Mesenchymal stem cell (in vitro differentiated cells and primary cell): ENCODE results near the gene ELOVL6.

Experiments
- DNase-seq: peaks from one replicate; pipeline ENCODE4 v3.0.0-alpha.2; 2013
- H2AFZ ChIP-seq: one replicate; pipeline ENCODE4 v1.6.1; 2013; ENCODE audit warnings: low read depth, mild to moderate bottlenecking, control low read depth, inconsistent platforms, low read length, moderate library complexity
- H2AK5ac ChIP-seq: 2 replicates; pipeline ENCODE4 v1.6.1; 2013; ENCODE audit warnings: low read length, moderate library complexity, mild to moderate bottlenecking, inconsistent platforms; ENCODE audit not compliant: severe bottlenecking
- H2BK120ac ChIP-seq: one replicate; pipeline ENCODE4 v1.6.1; 2013; ENCODE audit warnings: low read depth, mild to moderate bottlenecking, inconsistent platforms, low read length, moderate library complexity
- H2BK12ac ChIP-seq, 2 experiments: one replicate each; pipeline ENCODE4 v1.6.1; 2013; ENCODE audit warnings: inconsistent platforms in 2 of 2, low read length in 2 of 2, mild to moderate bottlenecking in 2 of 2, moderate library complexity in 2 of 2, control low read depth in 1 of 2
- H2BK15ac ChIP-seq: one replicate; pipeline ENCODE4 v1.6.1; 2013; ENCODE audit warnings: mild to moderate bottlenecking, low read depth, inconsistent platforms; ENCODE audit not compliant: poor library complexity, severe bottlenecking
- H2BK5ac ChIP-seq: 2 replicates; pipeline ENCODE4 v1.6.1; 2013; ENCODE audit warnings: low read depth, mild to moderate bottlenecking, low read length, control low read depth, inconsistent platforms; ENCODE audit not compliant: poor library complexity, severe bottlenecking
- H3K14ac ChIP-seq, 2 experiments: one replicate each; pipeline ENCODE4 v1.6.1; 2013; ENCODE audit warnings: inconsistent platforms in 2 of 2, low read length in 2 of 2, control low read depth in 1 of 2, mild to moderate bottlenecking in 1 of 2, moderate library complexity in 1 of 2
- H3K18ac ChIP-seq, 2 experiments: one replicate each; pipeline ENCODE4 v1.6.1; 2013; ENCODE audit warnings: inconsistent platforms in 2 of 2, low read length in 2 of 2, control low read depth in 1 of 2, low read depth in 1 of 2, mild to moderate bottlenecking in 1 of 2
- H3K23ac ChIP-seq, 2 experiments: one replicate each; pipeline ENCODE4 v1.6.1; 2013; ENCODE audit warnings: inconsistent platforms in 2 of 2, low read length in 2 of 2, mild to moderate bottlenecking in 2 of 2, moderate library complexity in 2 of 2, control low read depth in 1 of 2
- H3K27ac ChIP-seq: 2 replicates; pipeline ENCODE4 v1.5.1; 2013; ENCODE audit warnings: mild to moderate bottlenecking, moderate library complexity, low read length, control low read depth, inconsistent platforms; ENCODE audit not compliant: poor library complexity, severe bottlenecking
- H3K27me3 ChIP-seq, 2 experiments: 2 replicates each; pipeline versions ENCODE4 v1.6.1 to v1.7.0; 2013; ENCODE audit warnings: low read length in 2 of 2, mild to moderate bottlenecking in 2 of 2, moderate library complexity in 2 of 2, control low read depth in 1 of 2, inconsistent platforms in 1 of 2; ENCODE audit not compliant: control insufficient read depth in 1 of 2, insufficient read depth in 1 of 2
- H3K36me3 ChIP-seq, 2 experiments: 2 replicates each; pipeline versions ENCODE4 v1.6.1 to v1.7.0; 2013; ENCODE audit warnings: low read length in 2 of 2, control low read depth in 1 of 2, inconsistent platforms in 1 of 2, low read depth in 1 of 2, mild to moderate bottlenecking in 1 of 2; ENCODE audit not compliant: insufficient read depth in 2 of 2, control insufficient read depth in 1 of 2
- H3K4ac ChIP-seq, 2 experiments: one replicate each; pipeline ENCODE4 v1.6.1; 2013; ENCODE audit warnings: inconsistent platforms in 2 of 2, low read length in 2 of 2, mild to moderate bottlenecking in 2 of 2, moderate library complexity in 2 of 2, control low read depth in 1 of 2, low read depth in 1 of 2
- H3K4me1 ChIP-seq: 2 replicates; pipeline ENCODE4 v1.6.1; 2013; ENCODE audit warnings: low read depth, low read length, control low read depth; ENCODE audit not compliant: control insufficient read depth, insufficient read depth
- H3K4me2 ChIP-seq: 2 replicates; pipeline ENCODE4 v1.6.1; 2013; ENCODE audit warnings: low read length, mild to moderate bottlenecking, inconsistent platforms; ENCODE audit not compliant: poor library complexity, severe bottlenecking
- H3K4me3 ChIP-seq, 2 experiments: 2 replicates each; pipeline versions ENCODE4 v1.5.1 to v1.7.0; 2013; ENCODE audit warnings: low read length in 2 of 2, mild to moderate bottlenecking in 2 of 2, control low read depth in 1 of 2, low read depth in 1 of 2; ENCODE audit not compliant: insufficient read depth in 1 of 2
- H3K79me1 ChIP-seq: replicated peaks from 2 replicates; pipeline ENCODE4 v1.6.1; 2013; ENCODE audit warnings: mild to moderate bottlenecking, control low read depth, low read length, inconsistent platforms; ENCODE audit not compliant: poor library complexity, severe bottlenecking
- H3K9ac ChIP-seq: 2 replicates; pipeline ENCODE4 v1.7.0; 2013; ENCODE audit warnings: mild to moderate bottlenecking, low read length, moderate library complexity
- H3K9me3 ChIP-seq: 2 replicates; pipeline ENCODE4 v1.7.0; 2013; ENCODE audit warnings: mild to moderate bottlenecking, low read length; ENCODE audit not compliant: control insufficient read depth
- H4K8ac ChIP-seq: one replicate; pipeline ENCODE4 v1.6.1; 2013; ENCODE audit warnings: inconsistent platforms, mild to moderate bottlenecking, low read length, moderate library complexity
- H4K91ac ChIP-seq: one replicate; pipeline ENCODE4 v1.6.1; 2013; ENCODE audit warnings: mild to moderate bottlenecking, low read length, inconsistent platforms
- WGBS: methylation state at CpG from one replicate; pipeline ENCODE4 v1.1.7; 2013; ENCODE audit warnings: mixed read lengths; 5-methylcytosine and 5-hydroxymethylcytosine counted together

The ELOVL6 gene

DNA sequence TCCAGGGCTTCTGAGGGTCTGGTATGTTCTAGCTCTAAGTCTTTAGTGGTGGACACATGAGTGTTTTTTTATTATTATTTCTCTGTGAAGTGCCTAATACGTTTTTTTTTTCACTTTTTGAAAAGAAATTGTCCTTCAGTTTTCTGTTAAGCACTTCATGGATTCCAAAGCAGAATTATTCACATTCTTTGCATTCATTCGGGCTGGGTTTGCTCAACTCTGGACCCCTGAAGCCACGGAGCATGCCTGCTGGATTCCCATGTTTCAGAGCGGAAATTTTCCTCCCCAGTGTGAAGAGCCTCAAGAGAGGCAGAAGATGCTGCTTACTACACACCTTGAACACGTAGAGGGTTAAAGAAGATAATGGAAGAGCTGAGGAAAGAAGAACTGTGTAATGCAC lies 178.3 kb downstream of the ELOVL6 start:
- no peak overlapping the region for H3K27ac ChIP-seq
- no peak overlapping the region for H3K4me2 ChIP-seq
- no peak overlapping the region for H2BK12ac ChIP-seq
- no peak for DNase-seq
- H3K79me1 ChIP-seq: no peaks in the 10 kb centered on the region
- no peak overlapping the region for H3K23ac ChIP-seq
- H2AFZ ChIP-seq: no peak overlapping the region
- H2BK5ac ChIP-seq: no peak overlapping the region
- H3K4ac ChIP-seq: no peak overlapping the region
- H3K27me3 ChIP-seq: no peaks in the 10 kb centered on the region
- no peak overlapping the region for H3K14ac ChIP-seq
- H3K4me1 ChIP-seq: peaks cover 2% of the 10 kb centered on the region
- H2BK15ac ChIP-seq: no peak overlapping the region
- no peak overlapping the region for H3K9ac ChIP-seq
- no peaks in the 10 kb centered on the region for H3K9me3 ChIP-seq
- no peak overlapping the region for H2BK120ac ChIP-seq
- no peak overlapping the region for H2AK5ac ChIP-seq
- H3K18ac ChIP-seq: no peak overlapping the region
- H4K91ac ChIP-seq: no peak overlapping the region
- H3K4me3 ChIP-seq: no peak overlapping the region
- no peak overlapping the region for H4K8ac ChIP-seq
- WGBS: 41% methylated on average over 5 of the region's 5 CpGs
- H3K36me3 ChIP-seq: no peaks in the 10 kb centered on the region

DNA sequence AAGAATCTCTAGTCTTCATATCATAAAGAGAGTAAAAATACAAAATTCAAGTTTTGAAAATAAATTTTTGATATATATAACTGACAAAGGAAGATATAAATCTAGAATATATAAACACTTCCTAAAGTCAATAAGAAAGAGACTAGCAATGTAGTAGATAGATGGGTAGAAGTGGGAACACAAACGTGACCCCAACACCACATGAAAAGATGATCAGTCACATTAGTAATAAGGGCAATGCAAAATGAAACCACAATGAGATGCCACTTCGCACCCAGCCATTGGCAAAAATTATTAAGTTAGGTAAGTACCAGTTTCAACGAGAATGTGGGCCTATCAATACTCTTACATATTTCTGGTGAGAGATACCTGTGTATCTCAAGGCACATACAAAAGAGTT lies 179.3 kb downstream of the ELOVL6 start:
- Histone ChIP-seq H2BK5ac (no peak overlapping the region), H3K14ac (no peak overlapping the region), H3K9me3 (no peaks in the 10 kb centered on the region), H3K4me1 (peaks cover 2% of the 10 kb centered on the region), H3K27ac (no peak overlapping the region), H3K36me3 (no peaks in the 10 kb centered on the region), H3K4me3 (no peak overlapping the region), H3K18ac (no peak overlapping the region), H4K8ac (no peak overlapping the region), H4K91ac (no peak overlapping the region), H2AFZ (no peak overlapping the region), H2BK120ac (no peak overlapping the region), H3K79me1 (no peaks in the 10 kb centered on the region), H2BK15ac (no peak overlapping the region), H2AK5ac (no peak overlapping the region), H3K9ac (no peak overlapping the region), H3K23ac (no peak overlapping the region), H3K4me2 (no peak overlapping the region), H3K4ac (no peak overlapping the region), H2BK12ac (no peak overlapping the region), H3K27me3 (no peaks in the 10 kb centered on the region)
- WGBS: 100% methylated on average over 2 of the region's 3 CpGs
- no peak for DNase-seq

- H2AFZ ChIP-seq: no peak overlapping the region
- H2BK12ac ChIP-seq: no peak overlapping the region
- no peaks in the 10 kb centered on the region for H3K27me3 ChIP-seq
- no peaks in the 10 kb centered on the region for H3K79me1 ChIP-seq
- H2BK120ac ChIP-seq: no peak overlapping the region
- no peak overlapping the region for H2BK15ac ChIP-seq
- H4K8ac ChIP-seq: no peak overlapping the region
- 95% methylated on average over 6 of the region's 6 CpGs for WGBS
- DNase-seq: no peak
- H3K9me3 ChIP-seq: no peaks in the 10 kb centered on the region
- no peaks in the 10 kb centered on the region for H3K4me1 ChIP-seq
- no peak overlapping the region for H3K14ac ChIP-seq
- H3K9ac ChIP-seq: no peak overlapping the region
- H2BK5ac ChIP-seq: no peak overlapping the region
- no peak overlapping the region for H3K27ac ChIP-seq
- no peak overlapping the region for H3K4ac ChIP-seq
- no peak overlapping the region for H3K18ac ChIP-seq
- H3K36me3 ChIP-seq: no peaks in the 10 kb centered on the region
- no peak overlapping the region for H4K91ac ChIP-seq
- H3K4me2 ChIP-seq: no peak overlapping the region
- no peak overlapping the region for H2AK5ac ChIP-seq
- no peak overlapping the region for H3K23ac ChIP-seq
- no peak overlapping the region for H3K4me3 ChIP-seq
These were observed 184.2 kb downstream of the ELOVL6 start for GRCh38 chr4:110014233-110014632.

- DNase-seq: no peak
- Histone ChIP-seq H3K4me1 (no peaks in the 10 kb centered on the region), H2BK5ac (no peak overlapping the region), H3K79me1 (no peaks in the 10 kb centered on the region), H2BK120ac (no peak overlapping the region), H2AFZ (no peak overlapping the region), H2BK12ac (no peak overlapping the region), H3K27me3 (no peaks in the 10 kb centered on the region), H3K14ac (no peak overlapping the region), H3K9ac (no peak overlapping the region), H3K4me2 (no peak overlapping the region), H3K18ac (no peak overlapping the region), H3K4ac (no peak overlapping the region), H2BK15ac (no peak overlapping the region), H2AK5ac (no peak overlapping the region), H4K91ac (no peak overlapping the region), H3K9me3 (no peaks in the 10 kb centered on the region), H4K8ac (no peak overlapping the region), H3K36me3 (no peaks in the 10 kb centered on the region), H3K23ac (no peak overlapping the region), H3K4me3 (no peak overlapping the region), H3K27ac (no peak overlapping the region)
- 100% methylated on average over 1 of the region's 1 CpG for WGBS
These were observed 185.5 kb downstream of the ELOVL6 start for GRCh38 chr4:110012917-110013316.
